SK-N-MC (cell line): ENCODE results near the gene BCAS4.
"Not testable (repeated sequence)": the region's sequence is repeated elsewhere in the genome, so short reads cannot be mapped to it uniquely, and the experiment has no call there.

Experiments
- DNase-seq: peaks from one replicate; pipeline ENCODE4 v3.0.0-alpha.2; 2011; ENCODE audit warnings: low read depth, low spot score
- H3K27ac ChIP-seq: fragments of 200-600 bp; sonication (generic); 2 replicates; pipeline ENCODE4 v1.5.1; 2016; ENCODE audit warnings: mixed run types
- H3K36me3 ChIP-seq: fragments of 200-600 bp; sonication (generic); 2 replicates; pipeline ENCODE4 v1.6.1; 2017; ENCODE audit warnings: antibody characterized with exemption, low read length, mixed read lengths; ENCODE audit not compliant: insufficient read depth
- H3K4me3 ChIP-seq: fragments of 200-600 bp; sonication (generic); 2 replicates; pipeline ENCODE4 v1.5.1; 2016
- H3K9ac ChIP-seq: fragments of 200-600 bp; sonication (generic); 2 replicates; pipeline ENCODE4 v1.8.0; 2017; ENCODE audit warnings: mixed run types, mixed read lengths; ENCODE audit not compliant: insufficient read length
- H3K9me3 ChIP-seq: fragments of 200-600 bp; sonication (generic); 2 replicates; pipeline ENCODE4 v1.6.1; 2017; ENCODE audit warnings: low read depth, mild to moderate bottlenecking, antibody characterized with exemption, low read length, moderate library complexity, mixed read lengths
- EZH2 ChIP-seq: fragments of 200-600 bp; sonication (generic); IDR thresholded peaks from one replicate; pipeline ENCODE4 v1.6.1; 2017; ENCODE audit warnings: antibody characterized with exemption
- FOXP2 ChIP-seq: optimal IDR thresholded peaks from 2 replicates; pipeline ENCODE3; 2011; ENCODE audit warnings: mild to moderate bottlenecking, moderate library complexity; ENCODE audit not compliant: insufficient read depth; ENCODE audit errors: extremely low read length, control extremely low read depth
- POLR2AphosphoS5 ChIP-seq: IDR thresholded peaks from 2 replicates; pipeline ENCODE4 v1.6.1; 2012; ENCODE audit warnings: mild to moderate bottlenecking, low read depth, low read length, borderline replicate concordance

BCAS4 gene

DNA sequence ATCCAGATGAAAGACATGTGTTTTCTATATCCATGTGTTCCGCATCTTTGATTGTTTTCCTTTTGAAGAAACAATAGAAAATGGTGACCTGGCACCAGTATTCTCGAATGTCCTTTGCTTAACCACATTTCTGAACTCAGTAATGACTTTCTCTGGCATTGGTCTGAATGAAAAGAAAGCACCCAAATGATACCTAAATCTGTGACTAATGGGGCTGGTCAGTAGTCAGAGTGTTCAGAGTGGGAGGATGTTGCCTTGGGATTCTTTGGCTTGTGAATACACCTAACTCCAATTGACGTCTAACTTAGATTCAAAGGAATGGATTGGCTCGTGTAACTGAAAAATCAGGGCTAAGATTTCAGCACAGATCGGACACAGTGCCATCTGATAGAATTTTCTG is 36.4 kb upstream of the BCAS4 start:
- DNase-seq = no peak
- H3K9me3 ChIP-seq = no peaks in the 10 kb centered on the region
- no peaks in the 10 kb centered on the region for H3K36me3 ChIP-seq
- H3K9ac ChIP-seq = no peak overlapping the region
- TF ChIP-seq EZH2 (no peak), POLR2AphosphoS5 (no peak)
- no peak overlapping the region for H3K27ac ChIP-seq
- H3K4me3 ChIP-seq = no peak overlapping the region

GRCh38 chr20:50758992-50759391 is 35.9 kb upstream of the BCAS4 start:
- Histone ChIP-seq H3K36me3 (no peaks in the 10 kb centered on the region), H3K9me3 (no peaks in the 10 kb centered on the region), H3K9ac (no peak overlapping the region), H3K27ac (no peak overlapping the region), H3K4me3 (no peak overlapping the region)
- no peak for TF ChIP-seq EZH2
- TF ChIP-seq FOXP2 = no peak
- TF ChIP-seq POLR2AphosphoS5 = no peak
- no peak for DNase-seq

GRCh38 chr20:50759678-50760077 is 35.2 kb upstream of the BCAS4 start:
- no peak for DNase-seq
- TF ChIP-seq EZH2 = no peak
- TF ChIP-seq POLR2AphosphoS5 = no peak
- no peak for TF ChIP-seq FOXP2
- Histone ChIP-seq H3K4me3 (no peak overlapping the region), H3K36me3 (no peaks in the 10 kb centered on the region), H3K9ac (no peak overlapping the region), H3K27ac (no peak overlapping the region), H3K9me3 (no peaks in the 10 kb centered on the region)

DNA sequence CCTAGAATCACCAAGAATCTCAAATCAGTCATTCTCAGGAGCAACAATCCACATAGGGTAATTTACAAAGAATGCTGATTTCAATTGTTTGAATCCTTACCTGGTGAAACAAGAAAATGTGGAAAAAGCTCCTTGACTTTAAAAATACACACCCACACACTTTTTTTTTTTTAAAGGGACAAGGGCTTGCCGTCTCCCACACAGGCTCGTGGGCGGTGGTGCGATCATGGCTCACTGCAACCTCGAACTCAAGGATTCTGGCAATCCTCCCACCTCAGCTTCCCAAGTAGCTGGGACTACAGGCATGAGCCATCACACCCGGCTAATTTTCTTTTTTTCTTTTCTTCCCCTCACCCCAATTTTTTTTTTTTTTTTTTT is 32.8 kb upstream of the BCAS4 start:
- Histone ChIP-seq H3K9ac (no peak overlapping the region), H3K27ac (no peak overlapping the region), H3K9me3 (no peaks in the 10 kb centered on the region), H3K36me3 (no peaks in the 10 kb centered on the region), H3K4me3 (no peak overlapping the region)
- DNase-seq = no peak
- TF ChIP-seq FOXP2 (no peak), EZH2 (no peak), POLR2AphosphoS5 (no peak)

GRCh38 chr20:50762435-50763220 is 32.2 kb upstream of the BCAS4 start:
- H3K4me3 ChIP-seq = no peak overlapping the region
- H3K27ac ChIP-seq = no peak overlapping the region
- no peak overlapping the region for H3K9ac ChIP-seq
- no peaks in the 10 kb centered on the region for H3K9me3 ChIP-seq
- DNase-seq = no peak
- H3K36me3 ChIP-seq = no peaks in the 10 kb centered on the region
- no peak for TF ChIP-seq FOXP2
- no peak for TF ChIP-seq EZH2
- no peak for TF ChIP-seq POLR2AphosphoS5

DNA sequence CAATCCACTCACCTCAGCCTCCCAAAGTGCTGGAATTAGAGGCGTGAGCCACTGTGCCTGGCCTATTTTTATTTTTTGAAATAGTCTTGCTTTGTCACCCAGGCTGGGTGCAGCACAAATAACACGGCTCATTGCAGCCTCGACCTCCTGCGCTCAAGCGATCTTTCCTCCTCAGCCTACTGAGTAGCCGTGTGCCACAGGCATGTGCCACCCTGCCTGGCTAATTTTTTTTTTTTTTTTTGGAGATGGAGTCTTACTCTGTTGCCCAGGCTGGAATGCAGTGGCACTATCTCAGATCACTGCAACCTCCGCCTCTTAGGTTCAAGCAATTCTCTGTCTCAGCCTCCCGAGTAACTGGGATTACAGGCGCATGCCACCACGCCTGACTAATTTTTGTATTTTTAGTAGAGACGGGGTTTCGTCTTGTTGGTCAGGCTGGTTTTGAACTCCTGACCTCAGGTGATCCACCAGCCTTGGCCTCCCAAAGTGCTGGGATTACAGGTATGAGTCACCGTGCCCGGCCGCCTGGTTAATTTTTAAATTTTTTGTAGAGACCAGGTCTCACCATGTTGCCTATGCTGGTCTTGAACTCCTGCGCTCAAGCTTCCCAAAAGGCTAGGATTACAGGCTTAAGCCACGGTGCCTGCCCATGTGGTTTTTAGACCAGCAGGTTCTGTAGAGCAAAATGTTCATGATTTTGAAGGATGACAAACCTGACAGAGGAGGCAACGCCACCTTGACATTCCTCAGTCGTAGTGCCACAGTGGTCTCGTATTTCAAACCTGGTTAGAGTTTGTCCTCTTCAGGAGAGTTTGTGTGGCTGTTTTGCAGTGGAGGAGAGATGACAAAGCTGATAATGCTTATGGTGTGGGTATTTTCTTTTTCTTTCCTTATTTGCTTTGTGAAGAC is 31.1 kb upstream of the BCAS4 start:
- not testable (repeated sequence) for H3K27ac ChIP-seq, DNase-seq, H3K36me3 ChIP-seq, H3K9ac ChIP-seq, H3K4me3 ChIP-seq, H3K9me3 ChIP-seq

- DNase-seq, H3K9ac ChIP-seq, H3K9me3 ChIP-seq, H3K4me3 ChIP-seq, H3K36me3 ChIP-seq: not testable (repeated sequence)
- H3K27ac ChIP-seq = peak overlapping the region; percentile 3; the same call in 1 of the 2 replicates
These were observed 29.6 kb upstream of the BCAS4 start for GRCh38 chr20:50765251-50765650.

- Histone ChIP-seq H3K9me3 (no peaks in the 10 kb centered on the region), H3K36me3 (no peaks in the 10 kb centered on the region), H3K27ac (peak overlapping the region; percentile 3; the same call in 1 of the 2 replicates), H3K9ac (no peak overlapping the region), H3K4me3 (no peak overlapping the region)
- TF ChIP-seq EZH2 (no peak), FOXP2 (no peak), POLR2AphosphoS5 (no peak)
- DNase-seq = no peak
These were observed 29.2 kb upstream of the BCAS4 start for GRCh38 chr20:50765674-50766073.

- Histone ChIP-seq H3K9ac (peak overlapping the region; percentile 4), H3K27ac (peak overlapping the region; percentile 94), H3K4me3 (peak overlapping the region; percentile 66)
- not testable (repeated sequence) for H3K9me3 ChIP-seq, H3K36me3 ChIP-seq, DNase-seq
These were observed 27.7 kb upstream of the BCAS4 start for GRCh38 chr20:50766955-50767809.

DNA sequence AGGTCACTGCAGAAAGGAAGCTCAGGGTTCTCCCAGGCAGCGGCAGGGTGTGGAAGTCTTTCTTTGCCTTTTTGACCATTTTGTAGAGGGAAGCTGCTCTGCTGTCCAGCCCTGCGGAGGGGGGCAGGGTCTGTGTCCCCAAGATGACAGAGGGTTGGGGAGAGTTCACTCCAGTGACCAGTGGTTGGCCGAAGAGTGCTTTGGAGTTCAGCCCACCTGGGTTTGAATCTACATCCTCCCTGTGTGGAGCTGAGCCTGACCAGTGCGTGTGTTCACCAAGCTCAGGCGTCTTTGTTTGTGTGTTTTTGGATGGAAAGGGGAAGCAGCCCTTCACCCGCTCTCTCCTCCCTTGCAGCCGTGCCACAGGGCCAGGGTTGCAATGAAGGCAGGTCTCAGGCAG is 25.9 kb upstream of the BCAS4 start:
- H3K4me3 ChIP-seq, DNase-seq, H3K9me3 ChIP-seq, H3K36me3 ChIP-seq, H3K9ac ChIP-seq, H3K27ac ChIP-seq: not testable (repeated sequence)

DNA sequence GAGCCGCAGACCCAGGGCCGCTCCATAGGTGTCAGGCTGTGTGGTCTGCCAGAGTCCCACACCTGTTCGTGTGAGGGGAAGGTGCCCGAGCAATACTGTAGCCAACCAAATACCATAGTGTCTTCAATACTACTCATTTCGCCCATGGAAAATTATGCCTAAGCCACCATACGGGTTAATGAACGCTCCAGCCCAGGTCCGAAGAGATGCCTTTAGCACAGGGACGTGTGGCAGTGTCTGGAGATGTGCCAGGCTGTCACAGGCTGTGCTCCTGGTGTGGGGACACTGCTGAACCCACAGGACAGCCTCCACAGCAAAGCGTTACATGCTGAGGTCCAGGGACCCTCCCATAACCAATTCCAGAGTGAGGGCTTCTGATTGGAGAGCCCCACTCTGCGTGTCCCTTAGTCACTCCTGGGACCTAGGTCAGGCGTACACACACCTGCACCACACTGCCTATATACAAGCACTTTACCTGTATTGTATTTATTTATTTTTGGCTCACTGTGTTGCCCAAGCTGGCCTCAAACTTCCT is 25.2 kb upstream of the BCAS4 start:
- not testable (repeated sequence) for H3K27ac ChIP-seq, H3K9ac ChIP-seq, H3K36me3 ChIP-seq

DNA sequence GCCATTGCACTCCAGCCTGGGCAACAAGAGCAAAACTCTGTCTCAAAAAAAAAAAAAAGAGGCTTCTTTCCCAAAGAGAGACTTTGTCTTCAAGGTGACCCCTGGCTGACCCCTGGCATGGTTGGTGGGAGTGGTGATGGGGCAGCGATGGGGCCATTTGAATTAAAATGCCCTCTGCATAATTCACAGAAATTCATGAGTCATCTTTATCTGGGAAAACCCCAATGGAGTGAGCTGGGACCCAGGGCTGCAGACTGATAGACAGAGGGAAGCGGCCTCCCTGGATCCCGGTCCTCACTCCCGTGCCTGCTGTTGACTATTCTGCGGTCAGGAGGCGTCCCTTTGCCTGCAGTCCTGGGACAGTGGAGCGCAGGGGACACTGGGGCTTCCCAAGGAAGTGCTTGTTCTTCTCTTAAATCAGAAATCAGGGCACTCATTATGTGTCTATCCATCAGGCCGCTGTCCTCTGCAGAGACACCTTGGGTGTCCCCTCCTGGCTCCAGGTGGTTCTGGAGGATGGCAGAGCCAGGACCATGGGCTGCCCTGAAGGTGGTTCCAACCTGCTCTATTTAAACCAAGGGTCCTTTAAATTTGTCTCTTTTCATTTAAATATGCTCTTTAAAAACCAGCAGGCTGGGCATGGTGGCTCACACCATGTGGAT is 23.3 kb upstream of the BCAS4 start:
- not testable (repeated sequence) for H3K4me3 ChIP-seq, DNase-seq, H3K9me3 ChIP-seq, H3K27ac ChIP-seq, H3K9ac ChIP-seq, H3K36me3 ChIP-seq

More for the DNA sequence above, 25.2 kb upstream of the BCAS4 start:
- not testable (repeated sequence) for H3K4me3 ChIP-seq, DNase-seq, H3K9me3 ChIP-seq
